HG03469 (cell line): ENCODE measurements around the gene SNX15.
"Not testable (repeated sequence)": the region's sequence is repeated elsewhere in the genome, so short reads cannot be mapped to it uniquely, and the experiment has no call there.

ENCODE experiments used
- ATAC-seq: cut with Tn5 transposase; IDR thresholded peaks from one replicate; pipeline ENCODE4 v1.9.1; 2021; ENCODE audit warnings: mild to moderate bottlenecking, moderate library complexity, moderate number of reproducible peaks; ENCODE audit not compliant: unreplicated experiment

SNX15 gene

GRCh38 chr11:65027213-65028067 lies at the start of gene SNX15:
Gene SNX15 (plus strand): TSS chr11:65027439. CDS start chr11:65027538, 99 bp downstream.
- peak; percentile 48 for ATAC-seq

- not testable (repeated sequence) for ATAC-seq
Measured at GRCh38 chr11:64983339-64983738, 43.9 kb upstream of the SNX15 start.

DNA sequence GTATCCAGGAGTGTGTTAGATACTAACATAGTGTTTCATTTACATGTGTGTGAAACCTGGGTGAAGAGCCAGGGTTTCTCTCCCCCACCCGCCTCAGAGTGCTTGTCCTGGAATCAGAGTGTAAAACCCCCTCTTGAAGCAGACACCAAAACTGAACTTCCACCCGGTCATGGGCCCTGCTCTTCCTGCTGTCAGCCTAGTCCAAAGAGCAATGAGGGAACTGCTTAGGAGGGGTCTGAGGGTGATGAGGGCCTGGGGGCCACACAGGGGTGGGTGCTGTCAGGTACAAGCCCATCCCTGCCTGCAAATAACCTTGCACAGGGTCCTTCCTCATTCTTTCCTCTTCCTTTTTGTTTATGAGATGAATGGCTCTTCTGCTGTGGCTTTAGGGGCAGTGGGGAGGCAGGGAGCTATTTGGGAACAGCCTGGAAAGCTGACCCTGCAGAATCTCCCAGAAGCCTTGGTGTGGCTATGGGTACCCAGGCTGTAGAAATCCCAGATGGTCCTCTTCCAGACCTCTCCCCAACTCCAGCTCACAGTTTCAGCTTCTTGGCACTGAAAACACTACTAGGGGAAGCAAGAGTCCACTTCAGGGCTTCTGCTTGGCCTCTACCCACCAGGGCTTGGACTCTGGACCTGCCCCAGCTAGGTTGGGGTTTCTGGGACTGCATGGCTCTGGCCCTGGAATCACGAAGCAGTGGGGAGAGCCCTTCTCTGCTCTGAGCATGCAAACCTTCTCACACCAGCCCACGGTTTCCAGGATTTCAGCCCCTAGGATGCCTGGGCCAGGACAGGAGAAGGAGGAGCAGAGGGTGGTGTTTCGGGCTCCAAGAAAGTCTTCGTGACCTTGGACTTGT lies 39.0 kb upstream of the SNX15 start:
- ATAC-seq: no peak

DNA sequence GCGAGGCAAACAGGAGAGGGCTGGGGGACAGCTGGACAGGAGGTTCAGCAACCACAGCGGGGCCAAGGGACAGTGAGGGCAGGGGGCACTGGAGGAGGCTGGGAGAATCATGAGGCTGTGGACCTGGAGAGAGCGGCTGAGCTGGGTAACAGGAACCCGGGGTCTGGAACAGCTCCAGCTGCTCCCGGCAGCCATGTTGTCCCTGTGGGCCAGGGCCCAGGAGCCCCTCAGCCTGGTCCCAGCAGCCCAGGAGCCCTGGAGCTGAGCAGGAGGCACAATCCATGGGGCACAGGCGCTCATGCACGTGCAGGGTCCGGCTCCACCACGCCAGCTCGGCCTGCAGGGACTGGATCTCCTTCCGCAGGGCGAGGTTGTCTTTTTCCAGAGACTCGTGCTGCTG lies 37.8 kb upstream of the SNX15 start:
- no peak for ATAC-seq

DNA sequence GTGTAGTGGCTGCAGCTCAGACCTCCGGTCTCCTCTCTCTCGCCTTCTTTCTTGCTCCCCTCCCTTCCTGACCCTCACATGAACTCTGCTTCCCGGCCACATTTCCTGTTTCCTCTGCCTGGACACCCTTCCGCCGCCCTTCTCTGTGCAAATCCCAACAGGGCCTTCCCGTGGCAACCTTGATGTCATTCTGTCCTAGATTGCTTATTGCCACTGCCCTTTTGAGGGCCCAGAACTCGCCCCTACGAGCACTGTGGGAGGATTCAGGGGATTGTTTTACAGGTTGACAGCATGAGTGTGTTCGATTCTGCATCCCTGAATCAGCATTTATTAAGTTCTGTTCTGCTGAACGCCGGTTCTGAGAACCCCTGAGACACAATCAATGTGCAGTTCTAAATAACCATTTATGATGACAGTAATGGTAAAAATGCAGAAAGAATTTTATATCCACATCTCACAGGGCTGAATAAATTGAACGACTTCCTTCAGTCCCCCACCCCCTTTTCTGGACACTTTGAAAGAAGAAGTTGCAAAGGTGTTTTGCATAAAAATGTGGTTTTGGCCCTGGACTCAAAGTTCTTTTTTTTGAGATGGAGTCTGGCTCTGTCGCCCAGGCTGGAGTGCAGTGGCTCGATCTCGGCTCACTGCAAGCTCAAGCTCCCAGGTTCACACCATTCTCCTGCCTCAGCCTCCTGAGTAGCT lies 36.9 kb upstream of the SNX15 start:
- ATAC-seq: no peak

- ATAC-seq: no peak
Measured at GRCh38 chr11:64994318-64994717, 32.9 kb upstream of the SNX15 start.

- ATAC-seq: no peak
Measured at GRCh38 chr11:64996327-64996709, 30.9 kb upstream of the SNX15 start.

DNA sequence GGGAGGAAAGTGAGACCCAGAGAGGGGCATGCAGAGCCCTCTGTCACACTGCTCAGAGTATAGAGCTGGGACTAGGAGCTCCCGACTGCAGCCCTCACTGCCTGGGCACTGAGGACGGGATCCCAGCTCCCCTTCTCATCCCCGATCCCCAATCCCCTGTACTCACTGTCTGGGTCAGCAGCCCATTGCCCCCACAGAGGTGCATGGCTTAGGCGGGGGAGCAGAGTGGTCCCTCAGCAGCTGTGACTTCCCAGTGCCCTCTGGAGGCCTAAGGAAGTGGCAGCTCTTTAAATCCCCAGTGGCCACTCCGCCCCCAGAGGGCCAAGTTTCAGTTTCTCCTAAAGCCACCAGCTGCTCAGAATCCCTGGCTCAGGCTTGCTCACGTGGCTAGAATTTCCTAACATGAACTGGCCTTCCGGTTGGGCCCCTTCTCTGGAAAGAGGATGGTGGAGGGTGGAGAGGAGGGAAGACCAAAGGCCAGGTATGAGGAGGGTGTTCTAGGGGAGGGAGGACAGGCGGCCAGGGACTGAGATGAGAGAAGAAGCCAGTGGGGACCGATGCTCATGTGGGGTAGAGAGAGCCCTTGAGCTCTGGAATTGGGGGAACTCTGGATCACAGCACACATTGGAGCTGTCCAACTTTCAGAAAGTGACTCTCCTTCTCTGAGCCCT lies 30.4 kb upstream of the SNX15 start, which contains the start of gene BATF2:
Gene BATF2 (minus strand): TSS at position 262 of the 671 bp plus-strand sequence. CDS start 57 bp downstream, at position 205.
- no peak for ATAC-seq

GRCh38 chr11:64998141-64998540 lies 29.1 kb upstream of the SNX15 start:
- ATAC-seq: no peak

DNA sequence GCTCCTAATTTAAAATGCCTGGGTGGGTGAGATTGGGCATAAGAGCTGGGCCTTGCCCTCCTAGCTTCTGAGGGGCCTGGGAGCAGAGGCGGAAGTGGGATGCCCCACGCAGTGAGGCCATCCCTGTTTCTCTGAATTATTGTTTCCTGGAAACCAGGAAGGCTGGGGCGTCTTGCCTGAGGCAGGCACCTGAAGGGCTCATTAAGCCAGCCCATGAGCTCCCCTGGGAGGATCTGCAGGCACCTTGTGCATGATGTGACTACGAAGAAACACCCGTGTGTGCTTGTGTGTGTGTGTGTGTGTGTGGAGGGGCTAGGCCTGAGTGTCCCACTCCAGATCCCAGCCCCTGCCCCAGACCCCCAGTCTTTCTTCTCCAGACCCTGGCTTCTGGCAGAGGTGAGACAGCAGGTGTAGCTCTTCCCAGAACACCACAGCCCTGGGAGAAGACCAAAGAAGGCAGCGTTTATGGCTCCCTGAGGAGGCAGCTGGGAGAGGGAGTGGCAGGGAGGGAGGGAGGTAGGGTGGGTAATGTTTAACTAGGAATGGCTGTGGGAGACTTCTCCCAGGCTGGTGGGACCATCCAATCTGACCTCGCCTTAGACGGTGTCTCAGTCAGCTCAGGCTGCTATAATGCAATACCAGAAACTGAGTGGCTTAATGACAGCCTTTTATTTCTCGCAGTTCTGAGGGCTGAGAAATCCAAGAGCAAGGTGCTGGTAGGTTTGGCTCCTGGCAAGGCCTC lies 28.4 kb upstream of the SNX15 start:
- ATAC-seq: no peak

GRCh38 chr11:64999478-64999877 lies 27.8 kb upstream of the SNX15 start:
- ATAC-seq: no peak

- ATAC-seq: no peak
Measured at GRCh38 chr11:65002706-65003105, 24.5 kb upstream of the SNX15 start.

DNA sequence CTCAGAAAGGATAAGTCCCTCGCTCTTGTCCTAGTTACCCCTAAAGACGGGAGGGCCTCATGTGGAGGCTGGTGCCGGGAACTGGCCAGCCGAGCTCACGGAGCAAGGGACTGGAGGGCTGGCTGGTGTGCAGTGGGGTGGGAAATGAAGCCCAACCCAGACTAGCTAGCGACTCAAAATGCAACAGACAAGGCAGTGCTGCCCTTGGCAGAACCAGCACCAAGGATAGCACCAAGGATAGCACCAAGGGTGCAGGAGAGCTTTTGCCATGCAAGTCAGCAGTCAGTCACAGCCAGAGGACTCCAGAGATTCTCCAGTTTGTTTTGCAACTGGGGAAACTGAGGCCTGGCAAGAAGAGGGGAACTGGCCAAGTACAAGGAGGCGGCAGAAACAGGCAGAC lies 24.0 kb upstream of the SNX15 start:
- ATAC-seq: no peak

- not testable (repeated sequence) for ATAC-seq
Measured at GRCh38 chr11:65003968-65004367, 23.3 kb upstream of the SNX15 start.

DNA sequence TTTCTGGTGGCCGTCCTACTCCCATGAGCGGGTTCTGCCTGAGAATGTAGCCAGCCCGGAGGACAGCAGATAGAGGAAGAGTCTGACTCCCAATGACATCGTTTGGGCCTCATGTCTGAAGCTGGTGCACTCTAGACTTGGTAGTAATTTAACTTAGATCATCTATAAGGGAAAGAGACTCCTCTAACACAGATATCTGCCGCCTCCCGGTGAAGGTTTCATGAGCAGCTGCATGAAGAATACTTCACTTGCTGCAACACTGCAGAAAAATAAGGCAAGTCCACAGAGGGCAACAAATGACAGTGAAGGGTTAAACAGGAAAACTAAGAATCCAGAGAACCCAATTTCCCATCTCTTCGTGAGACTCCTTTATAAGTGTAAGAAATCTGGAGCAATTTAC lies 19.2 kb upstream of the SNX15 start:
- ATAC-seq: no peak

GRCh38 chr11:65008873-65009272 lies 18.4 kb upstream of the SNX15 start:
- ATAC-seq: no peak

DNA sequence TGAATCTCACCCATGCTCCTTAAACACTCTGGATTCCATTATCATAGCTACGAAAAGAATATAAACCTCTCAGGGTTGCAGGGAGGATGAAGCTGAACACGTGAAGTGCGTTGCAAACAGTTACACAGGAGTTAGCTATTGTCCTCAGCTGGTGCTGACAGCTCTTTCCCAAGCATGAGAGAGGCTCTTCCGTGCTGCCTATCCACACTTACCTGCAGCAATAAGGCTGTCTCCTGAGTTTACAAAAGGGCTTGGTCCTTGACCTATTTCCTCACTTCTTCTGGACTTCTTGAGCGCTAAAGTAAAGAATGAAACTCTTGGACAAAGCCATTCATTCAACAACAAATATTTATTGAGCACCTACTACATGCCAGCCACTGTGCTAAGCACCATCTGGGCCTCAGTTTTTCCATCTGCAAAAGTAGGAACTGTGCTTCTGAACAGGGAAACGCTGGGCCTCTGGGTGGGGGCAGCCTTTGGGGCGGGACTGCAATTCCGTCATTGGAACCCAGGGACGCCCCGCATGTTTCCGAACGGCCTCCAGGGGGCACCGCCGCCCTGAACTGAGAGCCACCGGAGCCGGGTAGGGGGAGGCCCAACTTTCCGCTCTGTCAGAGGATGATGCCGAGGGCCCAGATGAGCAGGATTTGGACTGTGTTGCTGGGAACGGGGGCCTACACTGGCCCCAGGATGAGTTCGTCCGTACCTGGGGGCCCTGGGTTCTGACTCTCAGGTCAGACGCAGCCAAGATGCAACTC lies 13.9 kb upstream of the SNX15 start:
- ATAC-seq: peak; percentile 39

DNA sequence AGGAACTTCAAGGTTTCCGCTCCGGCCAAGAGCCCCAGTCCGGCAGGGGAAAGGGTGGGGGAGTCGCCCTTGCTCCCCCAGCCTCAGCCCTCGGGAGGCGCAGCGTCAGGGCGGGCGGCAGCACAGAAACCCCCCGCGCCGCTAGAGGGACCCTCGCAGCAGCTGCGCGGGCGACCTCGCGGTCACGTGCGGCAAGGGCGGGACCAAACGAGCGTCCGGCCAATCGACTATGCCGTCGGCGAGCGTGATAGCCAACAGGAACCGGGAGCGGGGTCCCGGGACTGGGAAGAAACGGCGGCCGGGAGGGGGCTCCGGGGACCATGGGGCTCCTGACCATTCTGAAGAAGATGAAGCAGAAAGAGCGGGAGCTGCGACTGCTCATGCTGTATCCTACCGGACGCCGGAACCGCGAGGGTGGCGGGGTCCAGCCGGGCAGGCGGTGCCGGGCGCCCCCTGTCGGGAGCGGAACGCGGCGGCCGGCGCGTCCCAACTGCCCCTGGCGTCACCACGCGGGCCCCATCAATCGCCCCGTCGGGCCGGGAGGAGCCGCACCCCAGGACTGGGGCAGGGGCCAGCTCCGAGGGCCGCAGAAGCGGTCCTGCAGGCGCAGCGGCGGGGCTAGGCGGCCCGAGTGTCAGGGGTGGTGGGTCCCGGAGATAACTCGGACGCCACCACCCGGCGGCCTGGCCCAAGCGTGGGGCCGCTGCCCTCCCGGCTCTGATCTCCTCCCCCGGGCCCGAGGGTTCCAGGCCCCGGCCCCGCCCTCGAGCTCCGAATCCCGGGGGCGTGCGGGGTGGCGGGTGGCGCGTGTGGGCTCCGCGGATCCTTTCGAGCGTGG lies 13.1 kb upstream of the SNX15 start, which contains the start of gene ARL2:
Gene ARL2 (plus strand): TSS at position 273 of the 838 bp plus-strand sequence. CDS start 48 bp downstream, at position 321.
- peak; percentile 49 for ATAC-seq
